Keratinocyte (primary cell): ENCODE results near the gene KLK11. TPM values are rescaled to one million over a fixed set of nuclear protein-coding genes. Genes with fewer than 3 reads are reported as not detected.

Experiments used
- DNase-seq: peaks from one replicate; pipeline ENCODE4 v3.0.0-alpha.2; 2011; ENCODE audit warnings: low read depth, missing footprints, low spot score
- FAIRE-seq: peaks from 2 replicates; lab custom pipeline; 2011; peaks lifted over from hg19 to GRCh38; lab: Jason Lieb, UNC
- H2AFZ ChIP-seq: 2 replicates; pipeline ENCODE4 v1.6.0; 2012; ENCODE audit warnings: low read length, control low read depth, inconsistent platforms; ENCODE audit not compliant: control insufficient read depth
- H3K27ac ChIP-seq: 2 replicates; pipeline ENCODE4 v1.5.1; 2011; ENCODE audit warnings: low read length; ENCODE audit not compliant: control insufficient read depth, insufficient read depth
- H3K27me3 ChIP-seq: 3 replicates; pipeline ENCODE4 v1.6.0; 2011; ENCODE audit warnings: low read length; ENCODE audit not compliant: control insufficient read depth, insufficient read depth; ENCODE audit errors: extremely low read depth
- H3K36me3 ChIP-seq, 2 experiments: 2 replicates in 1 of 2; 3 replicates in 1 of 2; pipeline ENCODE4 v1.5.1; 2011; ENCODE audit warnings: low read length in 2 of 2, mild to moderate bottlenecking in 1 of 2; ENCODE audit not compliant: control insufficient read depth in 2 of 2, insufficient read depth in 2 of 2; ENCODE audit errors: extremely low read depth in 1 of 2
- H3K4me1 ChIP-seq: 3 replicates; pipeline ENCODE4 v1.5.1; 2011; ENCODE audit warnings: low read length; ENCODE audit not compliant: control insufficient read depth, insufficient read depth; ENCODE audit errors: extremely low read depth
- H3K4me2 ChIP-seq: 3 replicates; pipeline ENCODE4 v1.6.0; 2011; ENCODE audit warnings: low read depth, low read length; ENCODE audit not compliant: control insufficient read depth, insufficient read depth; ENCODE audit errors: extremely low read depth
- H3K4me3 ChIP-seq, 3 experiments: fragments of 200-600 bp in 1 of 3; sonication (generic) in 1 of 3; 2 replicates in 2 of 3; 3 replicates in 1 of 3; pipeline ENCODE4 v1.5.1; 2011 to 2016; ENCODE audit warnings: low read length in 3 of 3, mild to moderate bottlenecking in 3 of 3, control low read depth in 2 of 3, inconsistent platforms in 1 of 3, low read depth in 1 of 3, mixed read lengths in 1 of 3, mixed run types in 1 of 3, moderate library complexity in 1 of 3; ENCODE audit not compliant: control insufficient read depth in 2 of 3, insufficient read depth in 2 of 3; ENCODE audit errors: extremely low read depth in 1 of 3
- H3K79me2 ChIP-seq: 2 replicates; pipeline ENCODE4 v1.6.0; 2012; ENCODE audit warnings: low read length; ENCODE audit not compliant: control insufficient read depth, insufficient read depth
- H3K9ac ChIP-seq: 3 replicates; pipeline ENCODE4 v1.6.0; 2011; ENCODE audit warnings: low read length; ENCODE audit not compliant: control insufficient read depth, insufficient read depth; ENCODE audit errors: extremely low read depth
- H3K9me1 ChIP-seq: 3 replicates; pipeline ENCODE4 v1.6.0; 2011; ENCODE audit warnings: low read length; ENCODE audit not compliant: control insufficient read depth, insufficient read depth; ENCODE audit errors: extremely low read depth
- H3K9me3 ChIP-seq: 2 replicates; pipeline ENCODE4 v1.5.1; 2012; ENCODE audit warnings: low read depth, low read length; ENCODE audit not compliant: control insufficient read depth
- H4K20me1 ChIP-seq: 3 replicates; pipeline ENCODE4 v1.6.0; 2011; ENCODE audit warnings: low read length; ENCODE audit not compliant: control insufficient read depth, insufficient read depth; ENCODE audit errors: extremely low read depth
- CTCF ChIP-seq, 3 experiments: IDR thresholded peaks in 1 of 3; conservative IDR thresholded peaks in 1 of 3; optimal IDR thresholded peaks in 1 of 3; 2 replicates in 2 of 3; 3 replicates in 1 of 3; pipeline versions ENCODE3 to v1.5.1; 2011; ENCODE audit warnings: low read length in 3 of 3, mild to moderate bottlenecking in 3 of 3, moderate library complexity in 2 of 3, control low read depth in 1 of 3, inconsistent platforms in 1 of 3; ENCODE audit not compliant: insufficient read depth in 2 of 3; ENCODE audit errors: extremely low read depth in 1 of 3
- EZH2 ChIP-seq: IDR thresholded peaks from one replicate; pipeline ENCODE4 v1.6.1; 2012; ENCODE audit warnings: inconsistent platforms, mild to moderate bottlenecking, low read length, moderate library complexity
- dilution Hi-C: fragments of 300-500 bp; cut with MboI; formaldehyde crosslinking; loops from one replicate; pipeline ENCODE4 v1.7.0; 2020; ENCODE audit warnings: low sequenced_read_pairs; ENCODE audit not compliant: extremely low pct_ligation_motif_present
- polyA plus RNA-seq, 5 experiments: library from polyadenylated mRNA; depleted of rRNA in 3 of 5; stranded (reverse) in 3 of 5; stranded (forward) in 1 of 5; unstranded in 1 of 5; fragments of >200 nt; gene quantifications; 1 replicate in 1 of 5; 2 replicates in 3 of 5; 3 replicates in 1 of 5; pipeline versions ENCODE4 v1.2.1 to v1.2.3, GENCODE V29; 2011 to 2012; ENCODE audit warnings: missing spikeins in 2 of 5, low read depth in 1 of 5, low replicate concordance in 1 of 5

The KLK11 gene
- polyA plus RNA-seq, 1 donor (not counting 4 experiments of a cell fraction or from before 2014, with no cell fraction given): 18.0 TPM

GRCh38 chr19:51010066-51010795, 16.2 kb downstream of the KLK11 start:
- TF ChIP-seq CTCF (optimal IDR thresholded peaks at IDR 0.05 in 1 of 3, IDR thresholded peaks at IDR 0.05 in 1 of 3, conservative IDR thresholded peaks at IDR 0.05 in 1 of 3; ENCODE audit: extremely low read depth in 1 of 3, insufficient read depth in 2 of 3, low read length in 3 of 3): no peak
- TF ChIP-seq EZH2: no peak
- Histone ChIP-seq H3K79me2 (no peaks in the 10 kb centered on the region), H3K27ac (peak overlapping the region; percentile 54), H2AFZ (peak overlapping the region; percentile 50), H3K4me1 (peaks cover 38% of the 10 kb centered on the region), H4K20me1 (no peaks in the 10 kb centered on the region), H3K36me3 (peaks cover 7 to 9% of the 10 kb centered on the region in 2 experiments), H3K9ac (peak overlapping the region; percentile 54), H3K9me3 (no peaks in the 10 kb centered on the region), H3K9me1 (no peaks in the 10 kb centered on the region), H3K4me3 (peak overlapping the region in 2 of 3 experiments; percentile 30 to 31), H3K4me2 (peak overlapping the region; percentile 62), H3K27me3 (no peaks in the 10 kb centered on the region)
- FAIRE-seq: peak; percentile 98
- no peak for DNase-seq
- dilution Hi-C loops: no loop called here

GRCh38 chr19:51009061-51009891, 17.1 kb downstream of the KLK11 start:
- dilution Hi-C loops: no loop called here
- Histone ChIP-seq H3K4me1 (peaks cover 38% of the 10 kb centered on the region), H4K20me1 (no peaks in the 10 kb centered on the region), H3K36me3 (peaks cover under 1 to 4% of the 10 kb centered on the region in 2 experiments), H3K9me3 (no peaks in the 10 kb centered on the region), H3K4me3 (peak overlapping the region in 1 of 3 experiments; percentile 31), H3K27ac (peak overlapping the region; percentile 54), H3K79me2 (no peaks in the 10 kb centered on the region), H3K4me2 (peak overlapping the region; percentile 62), H3K27me3 (no peaks in the 10 kb centered on the region), H3K9ac (peak overlapping the region; percentile 54), H3K9me1 (no peaks in the 10 kb centered on the region), H2AFZ (no peak overlapping the region)
- TF ChIP-seq EZH2: no peak
- no peak for TF ChIP-seq CTCF (optimal IDR thresholded peaks at IDR 0.05 in 1 of 3, IDR thresholded peaks at IDR 0.05 in 1 of 3, conservative IDR thresholded peaks at IDR 0.05 in 1 of 3; ENCODE audit: extremely low read depth in 1 of 3, insufficient read depth in 2 of 3, low read length in 3 of 3)
- DNase-seq: no peak
- peak; percentile 32 for FAIRE-seq
